IMR-90 (cell line): ENCODE results near the gene RBBP4. TPM values are rescaled to one million over a fixed set of nuclear protein-coding genes. Genes with fewer than 3 reads are reported as not detected.

Source experiments
- ATAC-seq: fragments of 200-7000 bp; cut with Tn5 transposase; 2 replicates; pipeline ENCODE4 v1.9.1; 2020; ENCODE audit warnings: low read depth, mild to moderate bottlenecking, moderate library complexity
- BruUV-seq: library from RNA; stranded (reverse); fragments of 400-500 nt; replicated peaks from 2 replicates; lab custom pipeline; 2021; lab: Mats Ljungman, UMichigan
- CTCF ChIA-PET: fragments of 300-600 bp; formaldehyde crosslinking; extraction: SDS; loops from one replicate; lab custom pipeline; 2021; ENCODE audit warnings: antibody characterized with exemption; lab: Yijun Ruan, JAX
- POLR2A ChIA-PET: fragments of 300-600 bp; sonication (Branson Sonifier 250); formaldehyde crosslinking; loops from one replicate; lab custom pipeline; 2022; ENCODE audit warnings: antibody characterized with exemption; ENCODE audit not compliant: unreplicated experiment; lab: Charles Lee
- DNase-seq: peaks from one replicate; pipeline ENCODE4 v3.0.0; 2013
- H2AFZ ChIP-seq: replicated peaks from 2 replicates; pipeline ENCODE3; 2013; ENCODE audit warnings: low read length, mild to moderate bottlenecking; ENCODE audit not compliant: poor library complexity
- H2AK5ac ChIP-seq: 2 replicates; pipeline ENCODE4 v1.6.1; 2013; ENCODE audit warnings: low read depth, low read length, inconsistent platforms
- H2AK9ac ChIP-seq: replicated peaks from 2 replicates; pipeline ENCODE3; 2013; ENCODE audit warnings: mild to moderate bottlenecking, low read depth, low read length, moderate library complexity; ENCODE audit not compliant: poor library complexity
- H2BK120ac ChIP-seq: 2 replicates; pipeline ENCODE4 v1.6.1; 2013; ENCODE audit warnings: low read depth, low read length, inconsistent platforms
- H2BK15ac ChIP-seq: 3 replicates; pipeline ENCODE4 v1.6.1; 2013; ENCODE audit warnings: low read depth, low read length, inconsistent platforms
- H2BK20ac ChIP-seq: 2 replicates; pipeline ENCODE4 v1.6.1; 2013; ENCODE audit warnings: low read depth, mild to moderate bottlenecking, inconsistent platforms, low read length, moderate library complexity
- H2BK5ac ChIP-seq: 2 replicates; pipeline ENCODE4 v1.6.1; 2013; ENCODE audit warnings: mild to moderate bottlenecking, low read depth, low read length, inconsistent platforms; ENCODE audit not compliant: poor library complexity, severe bottlenecking
- H3K14ac ChIP-seq: replicated peaks from 2 replicates; pipeline ENCODE4 v1.6.1; 2013; ENCODE audit warnings: low read depth, low read length, inconsistent platforms
- H3K18ac ChIP-seq: 2 replicates; pipeline ENCODE4 v1.6.1; 2013; ENCODE audit warnings: low read depth, low read length, control low read depth
- H3K23ac ChIP-seq: 2 replicates; pipeline ENCODE4 v1.6.1; 2013; ENCODE audit warnings: low read depth, low read length, inconsistent platforms
- H3K27ac ChIP-seq: 2 replicates; pipeline ENCODE4 v1.5.1; 2013; ENCODE audit warnings: mild to moderate bottlenecking, control low read depth, low read length; ENCODE audit not compliant: insufficient read depth
- H3K27me3 ChIP-seq: 2 replicates; pipeline ENCODE4 v1.6.1; 2013; ENCODE audit warnings: low read length; ENCODE audit not compliant: control insufficient read depth, insufficient read depth
- H3K36me3 ChIP-seq: 2 replicates; pipeline ENCODE4 v1.6.1; 2013; ENCODE audit warnings: low read length, mixed read lengths; ENCODE audit not compliant: control insufficient read depth, insufficient read depth
- H3K4ac ChIP-seq: 2 replicates; pipeline ENCODE4 v1.6.1; 2013; ENCODE audit warnings: low read depth, low read length, inconsistent platforms
- H3K4me1 ChIP-seq: 2 replicates; pipeline ENCODE4 v1.6.1; 2013; ENCODE audit warnings: low read length, mixed read lengths; ENCODE audit not compliant: control insufficient read depth, insufficient read depth
- H3K4me2 ChIP-seq: 2 replicates; pipeline ENCODE4 v1.6.1; 2013; ENCODE audit warnings: low read depth, mild to moderate bottlenecking, control low read depth, low read length, moderate library complexity
- H3K4me3 ChIP-seq: 2 replicates; pipeline ENCODE4 v1.5.1; 2013; ENCODE audit warnings: low read depth, mild to moderate bottlenecking, control low read depth, low read length, moderate library complexity; ENCODE audit not compliant: insufficient read depth
- H3K56ac ChIP-seq: 2 replicates; pipeline ENCODE4 v1.6.1; 2013; ENCODE audit warnings: low read length, inconsistent platforms; ENCODE audit not compliant: insufficient read depth; ENCODE audit errors: extremely low read depth
- H3K79me1 ChIP-seq, 2 experiments: 2 replicates each; pipeline ENCODE4 v1.6.1; 2013; ENCODE audit warnings: low read length in 2 of 2, inconsistent platforms in 1 of 2, low read depth in 1 of 2
- H3K9ac ChIP-seq: 2 replicates; pipeline ENCODE4 v1.6.1; 2013; ENCODE audit warnings: low read depth, low read length, control low read depth
- H3K9me1 ChIP-seq: 2 replicates; pipeline ENCODE4 v1.6.1; 2013; ENCODE audit warnings: low read length, inconsistent platforms; ENCODE audit not compliant: insufficient read depth
- H3K9me3 ChIP-seq: 2 replicates; pipeline ENCODE4 v1.6.1; 2013; ENCODE audit warnings: low read length; ENCODE audit not compliant: control insufficient read depth, insufficient read depth
- H4K20me1 ChIP-seq: 2 replicates; pipeline ENCODE4 v1.6.1; 2013; ENCODE audit warnings: low read length, inconsistent platforms; ENCODE audit not compliant: insufficient read depth
- H4K5ac ChIP-seq: 2 replicates; pipeline ENCODE4 v1.6.1; 2013; ENCODE audit warnings: mild to moderate bottlenecking, low read depth, low read length, control low read depth
- H4K8ac ChIP-seq, 2 experiments: 2 replicates each; pipeline ENCODE4 v1.6.1; 2013; ENCODE audit warnings: low read depth in 2 of 2, low read length in 2 of 2, control low read depth in 1 of 2, inconsistent platforms in 1 of 2
- H4K91ac ChIP-seq: 2 replicates; pipeline ENCODE4 v1.6.1; 2013; ENCODE audit warnings: low read depth, low read length, inconsistent platforms; ENCODE audit not compliant: insufficient read depth
- CHD1 ChIP-seq: IDR thresholded peaks from 2 replicates; pipeline ENCODE4 v1.6.1; 2012; ENCODE audit warnings: low read depth, low read length, improper control_type of control experiment
- CTCF ChIP-seq: conservative IDR thresholded peaks from 2 replicates; pipeline ENCODE4 v1.5.1; 2012; ENCODE audit warnings: mild to moderate bottlenecking, low read depth, low read length, improper control_type of control experiment
- ELK1 ChIP-seq: fragments of 150-350 bp; IDR thresholded peaks from 2 replicates; pipeline ENCODE4 v1.6.1; 2016; ENCODE audit warnings: low read depth, mild to moderate bottlenecking, low read length, moderate library complexity, borderline replicate concordance
- MAZ ChIP-seq: IDR thresholded peaks from 2 replicates; pipeline ENCODE4 v1.6.1; 2012; ENCODE audit warnings: low read depth, mild to moderate bottlenecking, low read length, improper control_type of control experiment, moderate library complexity, borderline replicate concordance
- MXI1 ChIP-seq: IDR thresholded peaks from 2 replicates; pipeline ENCODE4 v1.6.1; 2012; ENCODE audit warnings: low read depth, mild to moderate bottlenecking, low read length, moderate library complexity, borderline replicate concordance
- NFE2L2 ChIP-seq: fragments of 150-350 bp; IDR thresholded peaks from 2 replicates; pipeline ENCODE4 v1.6.1; 2016; ENCODE audit warnings: low read depth, mild to moderate bottlenecking, low read length
- RAD21 ChIP-seq: IDR thresholded peaks from 2 replicates; pipeline ENCODE4 v1.6.1; 2012; ENCODE audit warnings: low read length, improper control_type of control experiment
- RCOR1 ChIP-seq: IDR thresholded peaks from 2 replicates; pipeline ENCODE4 v1.6.1; 2012; ENCODE audit warnings: mild to moderate bottlenecking, low read length, improper control_type of control experiment; ENCODE audit not compliant: insufficient replicate concordance
- RFX5 ChIP-seq: IDR thresholded peaks from 2 replicates; pipeline ENCODE4 v1.8.0; 2012; ENCODE audit warnings: low read depth, mild to moderate bottlenecking, low read length, moderate library complexity
- WGBS, 2 experiments: methylation state at CpG; one replicate each; pipeline versions ENCODE4 v1.1.5 to v1.1.7; 2013; ENCODE audit warnings: missing lambda C conversion rate in 2 of 2; ENCODE audit not compliant: insufficient read length in 1 of 2; ENCODE audit errors: extremely low coverage in 2 of 2; 5-methylcytosine and 5-hydroxymethylcytosine counted together
- dilution Hi-C: fragments of 300-500 bp; cut with HindIII; formaldehyde crosslinking; loops from one replicate; pipeline ENCODE4 v1.14.3; 2018; ENCODE audit warnings: low sequenced_read_pairs; ENCODE audit not compliant: unreplicated experiment
- in situ Hi-C: fragments of 300-500 bp; cut with MboI; formaldehyde crosslinking; loops from 3 replicates; pipeline ENCODE4 v1.14.3; 2019; ENCODE audit warnings: low sequenced_read_pairs, inconsistent platforms, mixed read lengths
- intact Hi-C: fragments of 100-400 bp; cut with micrococcal nuclease; formaldehyde crosslinking; loops from 2 replicates; pipeline ENCODE4 v1.10.0; 2022
- polyA plus RNA-seq, 3 experiments: library from polyadenylated mRNA; depleted of rRNA; stranded (reverse); fragments of >200 nt; gene quantifications; 2 replicates each; pipeline ENCODE4 v1.2.3, GENCODE V29; 2012; ENCODE audit warnings: low replicate concordance in 1 of 3
- total RNA-seq: library from RNA; depleted of rRNA; stranded (reverse); fragments of >200 nt; gene quantifications from 2 replicates; pipeline ENCODE4 v1.2.3, GENCODE V29; 2012
- TF ChIP-seq, protein P1 (sequence below): fragments of 150-350 bp; IDR thresholded peaks from 2 replicates; pipeline ENCODE4 v1.6.1; 2017; ENCODE audit warnings: mild to moderate bottlenecking, antibody characterized with exemption, low read length, low read depth

The RBBP4 gene
- total and polyA plus RNA-seq, 2 of the 4 experiments (the other 2 are of a cell fraction), result 82.9 to 161 TPM

GRCh38 chr1:32705516-32705915, 54.5 kb downstream of the RBBP4 start:
- TF ChIP-seq MAZ (no peak), ELK1 (no peak), RCOR1 (no peak), CTCF (no peak), CHD1 (no peak), RAD21 (no peak), RFX5 (no peak), NFE2L2 (no peak), MXI1 (no peak)
- TF ChIP-seq, protein P1, sequence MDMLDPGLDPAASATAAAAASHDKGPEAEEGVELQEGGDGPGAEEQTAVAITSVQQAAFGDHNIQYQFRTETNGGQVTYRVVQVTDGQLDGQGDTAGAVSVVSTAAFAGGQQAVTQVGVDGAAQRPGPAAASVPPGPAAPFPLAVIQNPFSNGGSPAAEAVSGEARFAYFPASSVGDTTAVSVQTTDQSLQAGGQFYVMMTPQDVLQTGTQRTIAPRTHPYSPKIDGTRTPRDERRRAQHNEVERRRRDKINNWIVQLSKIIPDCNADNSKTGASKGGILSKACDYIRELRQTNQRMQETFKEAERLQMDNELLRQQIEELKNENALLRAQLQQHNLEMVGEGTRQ, result no peak
- Histone ChIP-seq H3K4me3 (no peak overlapping the region), H3K79me1 (peaks cover 11 to 21% of the 10 kb centered on the region in 2 experiments; a peak in 3 of 4 replicates), H3K36me3 (no peaks in the 10 kb centered on the region), H3K9me3 (peaks cover 3% of the 10 kb centered on the region; the same call in 1 of the 2 replicates), H3K23ac (no peak overlapping the region), H2AK5ac (peak overlapping the region; percentile 66), H2AK9ac (no peak overlapping the region), H3K4me2 (no peak overlapping the region), H2BK120ac (peak overlapping the region; percentile 69), H3K18ac (peak overlapping the region; percentile 15; the same call in 1 of the 2 replicates), H3K9ac (no peak overlapping the region), H2BK20ac (peak overlapping the region; percentile 84), H3K9me1 (0 out of 2 replicates have a peak, but pooled peaks cover 5% of the 10 kb centered on the region), H3K4me1 (peaks cover 18% of the 10 kb centered on the region), H2AFZ (peak overlapping the region; percentile 32), H2BK15ac (peak overlapping the region; percentile 44; the same call in 1 of the 3 replicates), H3K14ac (no peak overlapping the region), H3K56ac (no peak overlapping the region), H4K8ac (no peak overlapping the region), H2BK5ac (no peak overlapping the region), H3K27ac (no peak overlapping the region), H4K91ac (peak overlapping the region; percentile 32), H4K5ac (no peak overlapping the region), H3K4ac (peak overlapping the region; percentile 50), H4K20me1 (no peaks in the 10 kb centered on the region; the same call in 1 of the 2 replicates), H3K27me3 (no peaks in the 10 kb centered on the region)
- in situ Hi-C loops, result no loop called here
- no TSS peak for BruUV-seq
- dilution Hi-C loops, result no loop called here
- ChIA-PET CTCF (interaction anchor here (0.6 to 1.2 kb wide), 2 partner anchors 67 to 303 kb away, joined by 3 to 7 read pairs; no protein-coding TSS in a partner anchor), POLR2A (no interaction called here)
- ATAC-seq (no peak), DNase-seq (no peak)
- intact Hi-C loops, result loop anchor here (10.0 kb wide), 1 partner anchor 389 kb away; no protein-coding TSS in a partner anchor
- 100% methylated on average over 3 of the region's 7 CpGs; no CpG with 5 or more reads in 1 of the 2 experiments for WGBS, 2 experiments
